Endothelial cell of umbilical vein (primary cell): ENCODE data around the gene USP25. TPM values are rescaled to one million over a fixed set of nuclear protein-coding genes. Genes with fewer than 3 reads are reported as not detected.

Source experiments
- BruUV-seq: library from RNA; stranded (reverse); fragments of 400-500 nt; replicated peaks from 2 replicates; lab custom pipeline; 2021; lab: Mats Ljungman, UMichigan
- CTCF ChIA-PET: fragments of 300-600, 350-600 bp; sonication (Branson Sonifier 250); formaldehyde crosslinking; loops from one replicate; lab custom pipeline; 2021; ENCODE audit warnings: antibody characterized with exemption, inconsistent platforms; lab: Charles Lee
- POLR2A ChIA-PET: fragments of 300-600, 350-600 bp; sonication (Branson Sonifier 250); formaldehyde crosslinking; loops from one replicate; lab custom pipeline; 2021; ENCODE audit warnings: antibody characterized with exemption, inconsistent platforms; lab: Charles Lee
- DNase-seq: peaks from one replicate; pipeline ENCODE4 v3.0.0-alpha.2; 2011; ENCODE audit warnings: low read depth, low spot score
- FAIRE-seq: peaks from 2 replicates; lab custom pipeline; 2011; peaks lifted over from hg19 to GRCh38; lab: Jason Lieb, UNC
- H2AFZ ChIP-seq: 2 replicates; pipeline ENCODE4 v1.6.0; 2012; ENCODE audit warnings: low read depth, low read length, control low read depth, inconsistent platforms
- H3K27ac ChIP-seq: 2 replicates; pipeline ENCODE4 v1.5.1; 2011; ENCODE audit warnings: low read depth, mild to moderate bottlenecking, control low read depth, low read length, moderate library complexity; ENCODE audit not compliant: insufficient read depth
- H3K27me3 ChIP-seq, 2 experiments: 2 replicates each; pipeline versions ENCODE4 v1.6.0 to v1.6.1; 2011; ENCODE audit warnings: low read length in 2 of 2, mixed read lengths in 1 of 2; ENCODE audit not compliant: control insufficient read depth in 2 of 2, insufficient read depth in 2 of 2
- H3K36me3 ChIP-seq, 2 experiments: 2 replicates in 1 of 2; 3 replicates in 1 of 2; pipeline ENCODE4 v1.5.1; 2011; ENCODE audit warnings: low read length in 2 of 2, mild to moderate bottlenecking in 1 of 2, moderate library complexity in 1 of 2; ENCODE audit not compliant: control insufficient read depth in 2 of 2, insufficient read depth in 2 of 2; ENCODE audit errors: extremely low read depth in 1 of 2
- H3K4me1 ChIP-seq: 3 replicates; pipeline ENCODE4 v1.5.1; 2011; ENCODE audit warnings: mild to moderate bottlenecking, low read length; ENCODE audit not compliant: control insufficient read depth, insufficient read depth; ENCODE audit errors: extremely low read depth
- H3K4me2 ChIP-seq: 2 replicates; pipeline ENCODE4 v1.6.1; 2011; ENCODE audit warnings: low read length, control low read depth, mixed read lengths; ENCODE audit not compliant: insufficient read depth
- H3K4me3 ChIP-seq, 3 experiments: fragments of 200-600 bp in 1 of 3; sonication (generic), shearing (Covaris generic) in 1 of 3; replicated peaks in 1 of 3; 2 replicates each; pipeline ENCODE4 v1.5.1; 2011 to 2016; ENCODE audit warnings: control low read depth in 3 of 3, low read length in 3 of 3, mild to moderate bottlenecking in 2 of 3, inconsistent platforms in 1 of 3, low read depth in 1 of 3, moderate library complexity in 1 of 3; ENCODE audit not compliant: insufficient read depth in 1 of 3
- H3K79me2 ChIP-seq: 2 replicates; pipeline ENCODE4 v1.6.0; 2012; ENCODE audit warnings: low read length, inconsistent platforms; ENCODE audit not compliant: control insufficient read depth, insufficient read depth
- H3K9ac ChIP-seq: replicated peaks from 2 replicates; pipeline ENCODE3; 2011; ENCODE audit warnings: low read length, control low read depth; ENCODE audit not compliant: insufficient read depth; ENCODE audit errors: extremely low read depth
- H3K9me1 ChIP-seq: replicated peaks from 3 replicates; pipeline ENCODE4 v1.6.0; 2011; ENCODE audit warnings: mild to moderate bottlenecking, low read length; ENCODE audit not compliant: control insufficient read depth, insufficient read depth; ENCODE audit errors: extremely low read depth
- H3K9me3 ChIP-seq: replicated peaks from 2 replicates; pipeline ENCODE4 v1.5.1; 2012; ENCODE audit warnings: low read length, inconsistent platforms; ENCODE audit not compliant: control insufficient read depth, insufficient read depth
- H4K20me1 ChIP-seq: replicated peaks from 2 replicates; pipeline ENCODE3; 2011; ENCODE audit warnings: mild to moderate bottlenecking, low read length; ENCODE audit not compliant: control insufficient read depth, insufficient read depth; ENCODE audit errors: extremely low read depth
- CTCF ChIP-seq, 2 donors: IDR thresholded peaks; 1 replicate in 1 of 2; 2 replicates in 1 of 2; pipeline ENCODE4 v1.5.1; 2011; ENCODE audit warnings: low read length in 2 of 2, mild to moderate bottlenecking in 2 of 2, moderate library complexity in 2 of 2, control low read depth in 1 of 2, inconsistent platforms in 1 of 2, low read depth in 1 of 2; ENCODE audit not compliant: insufficient read depth in 1 of 2; ENCODE audit errors: extremely low read depth in 1 of 2
- EZH2 ChIP-seq: IDR thresholded peaks from 2 replicates; pipeline ENCODE4 v1.6.1; 2012; ENCODE audit warnings: borderline replicate concordance, low read depth, mild to moderate bottlenecking, moderate library complexity, low read length, inconsistent platforms; ENCODE audit not compliant: severe bottlenecking
- FOS ChIP-seq: IDR thresholded peaks from 2 replicates; pipeline ENCODE4 v1.6.1; 2011; ENCODE audit warnings: mild to moderate bottlenecking, low read length, moderate library complexity, borderline replicate concordance; ENCODE audit not compliant: insufficient read depth
- GATA2 ChIP-seq: IDR thresholded peaks from 2 replicates; pipeline ENCODE4 v1.7.0; 2011; ENCODE audit warnings: low read depth, mild to moderate bottlenecking, moderate library complexity, mixed read lengths, low read length; ENCODE audit not compliant: insufficient read length, insufficient read depth
- JUN ChIP-seq: IDR thresholded peaks from 2 replicates; pipeline ENCODE4 v1.6.1; 2011; ENCODE audit warnings: borderline replicate concordance, low read depth; ENCODE audit not compliant: insufficient read length, insufficient read depth
- MAX ChIP-seq: IDR thresholded peaks from 2 replicates; pipeline ENCODE4 v1.6.1; 2011; ENCODE audit not compliant: insufficient read depth, insufficient read length
- MYC ChIP-seq: IDR thresholded peaks from one replicate; pipeline ENCODE4 v1.6.1; 2011; ENCODE audit warnings: mild to moderate bottlenecking, low read depth, low read length
- POLR2A ChIP-seq: IDR thresholded peaks from 2 replicates; pipeline ENCODE4 v1.6.1; 2012; ENCODE audit warnings: low read depth, mild to moderate bottlenecking, control low read depth, low read length
- POLR2AphosphoS5 ChIP-seq: IDR thresholded peaks from 2 replicates; pipeline ENCODE4 v1.6.1; 2012; ENCODE audit warnings: low read depth, mild to moderate bottlenecking, control low read depth, low read length, moderate library complexity; ENCODE audit not compliant: insufficient read depth
- dilution Hi-C: fragments of 300-500 bp; cut with MboI; formaldehyde crosslinking; loops from one replicate; pipeline ENCODE4 v1.15.0; 2019; ENCODE audit warnings: low sequenced_read_pairs; ENCODE audit not compliant: extremely low pct_ligation_motif_present
- intact Hi-C: fragments of 100-400 bp; cut with micrococcal nuclease; formaldehyde crosslinking; loops from one replicate; pipeline ENCODE4 v1.10.0; 2022
- polyA plus RNA-seq, 4 experiments: library from polyadenylated mRNA; depleted of rRNA in 3 of 4; stranded (reverse) in 3 of 4; unstranded in 1 of 4; fragments of >200 nt; gene quantifications; 2 replicates each; pipeline versions ENCODE4 v1.2.1 to v1.2.3, GENCODE V29; 2011 to 2012; ENCODE audit warnings: missing spikeins in 1 of 4
- total RNA-seq: library from RNA; stranded (reverse); gene quantifications from 2 replicates; pipeline ENCODE4 v1.2.3, GENCODE V29; 2021

The USP25 gene
- total and polyA plus RNA-seq, 2 donors (not counting 3 experiments of a cell fraction or from before 2014, with no cell fraction given) = 14.4 to 67.5 TPM

GRCh38 chr21:15761507-15762100, 31.8 kb downstream of the USP25 start:
- Histone ChIP-seq H4K20me1 (peaks cover 8% of the 10 kb centered on the region), H2AFZ (no peak overlapping the region), H3K4me3 (no peak overlapping the region), H3K27ac (no peak overlapping the region), H3K9me3 (no peaks in the 10 kb centered on the region), H3K36me3 (no peaks in the 10 kb centered on the region), H3K4me1 (peaks cover 6% of the 10 kb centered on the region), H3K9me1 (no peaks in the 10 kb centered on the region), H3K9ac (no peak overlapping the region), H3K27me3 (no peaks in the 10 kb centered on the region), H3K79me2 (peaks cover 93% of the 10 kb centered on the region), H3K4me2 (no peak overlapping the region)
- intact Hi-C loops = no loop called here
- FAIRE-seq (no peak), DNase-seq (no peak)
- ChIA-PET POLR2A (no interaction called here), CTCF (no interaction called here)
- no TSS peak for BruUV-seq
- dilution Hi-C loops = no loop called here
- TF ChIP-seq POLR2A = no peak
- no peak for TF ChIP-seq MAX
- no peak for TF ChIP-seq JUN
- TF ChIP-seq FOS = no peak
- TF ChIP-seq GATA2 = no peak
- no peak for TF ChIP-seq EZH2
- no peak for TF ChIP-seq POLR2AphosphoS5
- no peak for TF ChIP-seq MYC
- TF ChIP-seq CTCF (IDR thresholded peaks at IDR 0.05; ENCODE audit: extremely low read depth in 1 of 2, insufficient read depth in 1 of 2, low read depth in 1 of 2, low read length in 2 of 2) = no peak
